Measurements from ENCODE around the gene TMEM263.

DNA sequence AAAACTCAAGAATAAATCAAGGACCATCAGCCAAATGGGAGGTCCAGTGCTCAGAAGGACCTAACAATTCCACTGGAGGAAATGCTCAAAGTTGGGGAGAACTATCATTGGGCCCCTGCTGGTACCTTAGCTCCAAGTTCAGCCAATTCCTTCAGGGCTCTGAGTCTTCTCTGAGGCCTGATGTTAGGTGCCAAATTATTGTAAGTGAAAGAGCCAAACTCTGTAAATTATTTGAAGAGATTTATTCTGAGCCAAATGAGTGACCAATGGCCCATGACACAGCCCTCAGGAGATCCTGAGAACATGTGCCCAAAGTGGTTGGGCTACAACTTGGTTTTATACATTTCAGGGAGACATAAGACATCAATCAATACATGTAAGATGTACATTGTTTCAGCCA lies 8.2 kb upstream of the TMEM263 start:
- TF ChIP-seq, protein P1, sequence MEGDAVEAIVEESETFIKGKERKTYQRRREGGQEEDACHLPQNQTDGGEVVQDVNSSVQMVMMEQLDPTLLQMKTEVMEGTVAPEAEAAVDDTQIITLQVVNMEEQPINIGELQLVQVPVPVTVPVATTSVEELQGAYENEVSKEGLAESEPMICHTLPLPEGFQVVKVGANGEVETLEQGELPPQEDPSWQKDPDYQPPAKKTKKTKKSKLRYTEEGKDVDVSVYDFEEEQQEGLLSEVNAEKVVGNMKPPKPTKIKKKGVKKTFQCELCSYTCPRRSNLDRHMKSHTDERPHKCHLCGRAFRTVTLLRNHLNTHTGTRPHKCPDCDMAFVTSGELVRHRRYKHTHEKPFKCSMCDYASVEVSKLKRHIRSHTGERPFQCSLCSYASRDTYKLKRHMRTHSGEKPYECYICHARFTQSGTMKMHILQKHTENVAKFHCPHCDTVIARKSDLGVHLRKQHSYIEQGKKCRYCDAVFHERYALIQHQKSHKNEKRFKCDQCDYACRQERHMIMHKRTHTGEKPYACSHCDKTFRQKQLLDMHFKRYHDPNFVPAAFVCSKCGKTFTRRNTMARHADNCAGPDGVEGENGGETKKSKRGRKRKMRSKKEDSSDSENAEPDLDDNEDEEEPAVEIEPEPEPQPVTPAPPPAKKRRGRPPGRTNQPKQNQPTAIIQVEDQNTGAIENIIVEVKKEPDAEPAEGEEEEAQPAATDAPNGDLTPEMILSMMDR (IDR thresholded peaks at IDR 0.05; ENCODE audit: low read depth, low read length), result no peak
- TF ChIP-seq EZH2phosphoT487 (IDR thresholded peaks at IDR 0.05; ENCODE audit: low read depth), result no peak
